ENCODE measurements around the gene PPIB.

PPIB gene

GRCh38 chr15:64182859-64183370 lies 20.1 kb upstream of the PPIB start:
- H3K27me3 ChIP-seq (ENCODE audit: control insufficient read depth in 1 of 2, insufficient read depth in 2 of 2, low read length in 2 of 2) = no peaks in the 10 kb centered on the region
- no peak overlapping the region for H3K27ac ChIP-seq (ENCODE audit: low read depth, low read length)

DNA sequence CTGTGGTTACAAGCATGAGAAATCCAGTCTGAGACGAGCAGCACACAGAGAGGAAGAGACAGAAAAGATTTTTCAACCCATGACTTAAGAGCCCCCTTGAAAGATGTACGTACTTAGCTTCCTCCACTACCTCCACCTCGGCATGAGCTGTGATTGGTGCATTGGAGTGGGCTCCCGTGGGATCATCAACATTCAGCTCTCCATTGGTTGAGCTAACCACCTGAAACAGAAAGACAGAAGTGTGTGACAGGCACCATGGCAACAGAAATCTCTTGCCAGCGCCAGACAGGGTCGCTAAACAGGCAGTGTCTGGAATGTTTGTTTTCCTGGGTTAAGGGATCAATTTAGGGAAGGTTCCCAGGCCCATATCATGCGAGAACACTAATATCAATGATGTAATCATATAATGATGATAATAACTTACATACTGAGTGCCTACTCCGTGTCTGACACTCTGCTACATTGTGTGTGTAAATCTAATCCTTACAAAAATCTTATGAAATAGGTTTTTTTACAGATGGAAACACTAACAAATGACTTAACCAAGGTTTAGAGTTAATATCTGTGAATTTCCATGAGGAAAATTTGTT lies 17.5 kb upstream of the PPIB start:
- Histone ChIP-seq H3K4me1 (ENCODE audit: insufficient read depth, low read length) (no peaks in the 10 kb centered on the region), H3K27ac (ENCODE audit: low read depth, low read length) (no peak overlapping the region), H3K9me3 (ENCODE audit: low read length) (no peaks in the 10 kb centered on the region), H3K9ac (ENCODE audit: low read length) (no peak overlapping the region), H3K4me3 (ENCODE audit: low read depth in 1 of 2, low read length in 2 of 2) (no peak overlapping the region), H3K36me3 (ENCODE audit: insufficient read depth, low read length) (peaks cover 27% of the 10 kb centered on the region), H3K27me3 (ENCODE audit: control insufficient read depth in 1 of 2, insufficient read depth in 2 of 2, low read length in 2 of 2) (no peaks in the 10 kb centered on the region)

More at GRCh38 chr15:64182859-64183370, 20.1 kb upstream of the PPIB start:
- Histone ChIP-seq H3K9me3 (ENCODE audit: low read length) (no peaks in the 10 kb centered on the region), H3K9ac (ENCODE audit: low read length) (no peak overlapping the region), H3K36me3 (ENCODE audit: insufficient read depth, low read length) (peaks cover 26% of the 10 kb centered on the region), H3K4me1 (ENCODE audit: insufficient read depth, low read length) (no peaks in the 10 kb centered on the region), H3K4me3 (ENCODE audit: low read depth in 1 of 2, low read length in 2 of 2) (no peak overlapping the region)

- no peaks in the 10 kb centered on the region for H3K9me3 ChIP-seq (ENCODE audit: low read length)
- peaks cover 16% of the 10 kb centered on the region for H3K4me1 ChIP-seq (ENCODE audit: insufficient read depth, low read length)
- H3K9ac ChIP-seq (ENCODE audit: low read length) = no peak overlapping the region
- H3K4me3 ChIP-seq (ENCODE audit: low read depth in 1 of 2, low read length in 2 of 2) = no peak overlapping the region
- no peak overlapping the region for H3K27ac ChIP-seq (ENCODE audit: low read depth, low read length)
- no peaks in the 10 kb centered on the region for H3K27me3 ChIP-seq (ENCODE audit: control insufficient read depth in 1 of 2, insufficient read depth in 2 of 2, low read length in 2 of 2)
- peaks cover 9% of the 10 kb centered on the region for H3K36me3 ChIP-seq (ENCODE audit: insufficient read depth, low read length)
Measured at GRCh38 chr15:64166102-64166890, 3.5 kb upstream of the PPIB start.

DNA sequence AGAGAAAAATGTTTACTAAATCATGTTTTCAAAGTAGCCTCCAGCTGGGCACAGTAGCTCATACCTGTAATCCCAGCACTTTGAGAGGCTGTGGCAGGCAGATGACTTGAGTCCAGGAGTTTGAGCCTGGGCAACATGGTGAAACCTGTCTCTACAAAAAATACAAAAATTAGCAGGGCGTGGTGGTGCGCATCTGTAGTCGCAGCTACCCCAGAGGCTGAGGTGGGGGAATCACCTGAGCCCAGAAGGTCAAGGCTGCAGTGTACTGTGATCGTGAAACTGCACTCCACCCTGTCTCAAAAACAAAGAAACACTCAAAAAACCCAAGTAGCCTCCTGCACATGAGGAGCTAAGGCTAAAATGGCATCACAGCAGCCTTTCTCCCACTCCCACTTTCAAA lies 1.6 kb upstream of the PPIB start:
- no peak overlapping the region for H3K9ac ChIP-seq (ENCODE audit: low read length)
- H3K36me3 ChIP-seq (ENCODE audit: insufficient read depth, low read length) = peaks cover 13% of the 10 kb centered on the region
- H3K4me3 ChIP-seq (ENCODE audit: low read depth in 1 of 2, low read length in 2 of 2) = no peak overlapping the region
- peaks cover 25% of the 10 kb centered on the region for H3K4me1 ChIP-seq (ENCODE audit: insufficient read depth, low read length)
- H3K27me3 ChIP-seq (ENCODE audit: control insufficient read depth in 1 of 2, insufficient read depth in 2 of 2, low read length in 2 of 2) = no peaks in the 10 kb centered on the region
- no peaks in the 10 kb centered on the region for H3K9me3 ChIP-seq (ENCODE audit: low read length)
- H3K27ac ChIP-seq (ENCODE audit: low read depth, low read length) = no peak overlapping the region

DNA sequence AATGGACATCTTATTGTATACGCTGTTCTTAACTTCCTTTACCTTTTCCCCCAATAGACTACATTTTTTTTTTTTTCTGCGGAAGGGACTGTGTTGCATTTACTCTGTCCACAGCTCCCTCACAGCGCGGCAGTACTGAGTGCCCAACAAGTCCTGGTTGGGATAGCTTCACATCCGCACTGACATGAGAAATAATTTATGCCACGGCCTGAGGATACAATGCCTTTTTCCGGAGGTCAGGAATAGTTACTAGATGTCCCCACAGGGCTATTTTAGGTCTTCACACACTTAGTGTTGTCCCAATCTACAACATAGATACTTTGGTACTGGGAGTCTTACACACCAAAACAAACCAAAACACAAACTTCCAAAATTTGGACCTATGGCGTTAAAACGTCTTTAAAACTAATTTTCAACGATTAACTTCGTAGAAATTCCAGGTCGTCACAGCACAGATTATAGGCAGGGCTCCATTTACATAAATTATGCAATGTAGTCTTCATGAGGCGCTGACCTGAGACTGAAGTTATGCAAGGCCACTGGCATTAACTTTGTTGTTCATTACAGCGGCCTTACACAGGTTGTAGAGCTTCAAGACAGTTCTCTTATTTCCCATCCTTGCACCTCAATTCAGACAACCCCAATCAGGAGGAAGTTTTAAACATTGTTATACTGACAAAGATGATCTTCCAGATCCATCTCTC lies 989 bp upstream of the PPIB start:
- Histone ChIP-seq H3K27me3 (ENCODE audit: control insufficient read depth in 1 of 2, insufficient read depth in 2 of 2, low read length in 2 of 2) (no peaks in the 10 kb centered on the region), H3K4me3 (ENCODE audit: low read depth in 1 of 2, low read length in 2 of 2) (peak overlapping the region; percentile 42 to 62), H3K4me1 (ENCODE audit: insufficient read depth, low read length) (peaks cover 26% of the 10 kb centered on the region), H3K36me3 (ENCODE audit: insufficient read depth, low read length) (peaks cover 19% of the 10 kb centered on the region), H3K9me3 (ENCODE audit: low read length) (no peaks in the 10 kb centered on the region), H3K9ac (ENCODE audit: low read length) (peak overlapping the region; percentile 25), H3K27ac (ENCODE audit: low read depth, low read length) (peak overlapping the region; percentile 87)

DNA sequence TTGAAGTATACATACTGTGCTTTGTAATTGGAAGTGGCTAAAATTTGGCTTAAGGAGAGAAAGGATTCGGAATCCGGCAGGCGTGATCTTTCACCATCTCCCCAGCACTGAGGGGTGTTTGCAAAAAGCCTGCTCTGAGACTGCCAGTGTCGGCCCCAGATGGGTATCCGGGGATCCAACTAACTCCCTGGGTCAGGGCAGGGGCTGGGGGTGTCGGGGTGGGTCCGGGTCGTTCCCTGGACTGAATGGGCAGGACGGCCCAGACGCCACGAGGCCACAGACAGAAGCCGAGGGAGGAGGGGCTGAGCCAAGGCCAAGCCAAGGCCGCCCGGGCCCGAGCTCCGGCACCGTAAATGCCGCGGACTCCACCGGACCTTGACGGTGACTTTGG lies 349 bp downstream of the PPIB start:
- H3K27me3 ChIP-seq (ENCODE audit: control insufficient read depth in 1 of 2, insufficient read depth in 2 of 2, low read length in 2 of 2) = no peaks in the 10 kb centered on the region
- peak overlapping the region; percentile 50 for H3K9ac ChIP-seq (ENCODE audit: low read length)
- H3K4me1 ChIP-seq (ENCODE audit: insufficient read depth, low read length) = peaks cover 29% of the 10 kb centered on the region
- H3K27ac ChIP-seq (ENCODE audit: low read depth, low read length) = peak overlapping the region; percentile 88
- peaks cover 33% of the 10 kb centered on the region for H3K36me3 ChIP-seq (ENCODE audit: insufficient read depth, low read length)
- peak overlapping the region; percentile 75 to 88 for H3K4me3 ChIP-seq (ENCODE audit: low read depth in 1 of 2, low read length in 2 of 2)
- no peaks in the 10 kb centered on the region for H3K9me3 ChIP-seq (ENCODE audit: low read length)

DNA sequence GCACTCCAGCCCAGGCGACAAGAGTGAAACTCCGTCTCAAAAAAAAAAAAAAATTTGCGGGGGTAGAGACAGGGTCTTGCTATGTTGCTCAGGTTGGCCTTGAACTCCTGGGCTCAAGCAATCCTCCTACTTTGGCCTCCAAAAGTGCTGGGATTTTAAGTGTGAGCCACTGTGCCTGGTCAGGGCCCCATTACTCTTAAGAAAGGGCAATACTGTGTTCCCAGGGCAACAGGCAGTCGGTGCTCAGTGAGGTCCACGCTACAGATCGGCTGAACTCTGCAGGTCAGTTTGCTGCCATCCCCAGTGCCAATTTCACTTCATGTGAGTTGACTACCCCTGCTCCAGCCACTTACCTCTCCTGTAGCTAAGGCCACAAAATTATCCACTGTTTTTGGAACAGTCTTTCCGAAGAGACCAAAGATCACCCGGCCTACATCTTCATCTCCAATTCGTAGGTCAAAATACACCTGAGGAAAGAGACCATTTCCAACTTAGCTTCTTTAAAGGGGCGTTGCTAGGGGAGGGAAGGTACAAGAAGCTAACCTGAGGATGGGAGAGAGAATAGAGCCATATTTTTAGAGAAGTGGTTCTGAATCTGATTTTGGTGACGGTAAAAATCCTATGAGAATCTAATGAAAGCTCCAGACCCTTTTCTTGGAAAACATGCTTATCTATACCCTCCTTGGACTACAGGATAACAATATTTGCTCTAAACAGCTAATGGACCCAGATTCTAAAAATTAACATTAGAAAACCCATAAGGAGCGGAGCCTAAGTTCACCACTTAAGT lies 939 bp downstream of the PPIB start:
- Histone ChIP-seq H3K9ac (ENCODE audit: low read length) (peak overlapping the region; percentile 50), H3K9me3 (ENCODE audit: low read length) (no peaks in the 10 kb centered on the region)

DNA sequence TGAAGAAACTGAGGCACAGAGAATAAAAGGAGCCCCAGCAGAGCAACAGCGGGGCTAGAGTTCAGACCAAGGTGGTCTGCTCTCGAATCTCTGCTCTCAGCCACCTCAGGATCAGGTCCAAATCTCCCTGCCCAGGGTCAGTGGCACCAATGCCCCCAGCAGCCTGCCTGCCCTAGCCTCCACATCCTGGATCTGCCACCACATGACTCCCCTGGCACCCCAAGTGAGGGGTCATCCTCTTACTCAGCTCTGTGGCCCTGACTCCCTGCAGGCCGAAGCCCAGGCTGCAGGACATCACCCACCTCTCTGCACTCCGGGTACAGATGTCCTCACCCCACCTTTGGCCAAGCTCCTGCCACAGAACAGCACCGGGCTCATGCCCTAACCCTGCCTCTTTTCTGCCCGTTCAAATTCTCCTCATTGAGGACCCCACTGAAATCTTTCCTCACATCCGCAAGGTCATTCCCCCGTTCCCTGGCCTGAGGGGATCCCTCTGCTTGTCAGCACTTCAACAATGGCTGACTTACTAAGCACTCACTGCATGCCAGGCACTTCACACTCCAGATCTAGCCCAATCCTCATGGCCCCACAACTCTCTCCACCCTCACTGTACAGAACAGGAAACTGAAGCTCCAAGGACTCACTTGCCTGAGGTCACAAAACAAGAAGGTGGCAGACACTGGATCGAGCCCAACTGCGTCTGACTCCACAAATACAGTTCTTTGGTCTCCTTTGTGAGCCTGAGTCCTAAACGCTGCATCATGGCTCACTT lies 4.3 kb downstream of the PPIB start:
- H3K4me3 ChIP-seq (ENCODE audit: low read depth in 1 of 2, low read length in 2 of 2) = no peak overlapping the region
- no peaks in the 10 kb centered on the region for H3K9me3 ChIP-seq (ENCODE audit: low read length)
- no peaks in the 10 kb centered on the region for H3K27me3 ChIP-seq (ENCODE audit: control insufficient read depth in 1 of 2, insufficient read depth in 2 of 2, low read length in 2 of 2)
- peaks cover 31% of the 10 kb centered on the region for H3K4me1 ChIP-seq (ENCODE audit: insufficient read depth, low read length)
- H3K36me3 ChIP-seq (ENCODE audit: insufficient read depth, low read length) = peaks cover 65% of the 10 kb centered on the region
- H3K9ac ChIP-seq (ENCODE audit: low read length) = no peak overlapping the region
- no peak overlapping the region for H3K27ac ChIP-seq (ENCODE audit: low read depth, low read length)

More for the DNA sequence above, 939 bp downstream of the PPIB start:
- Histone ChIP-seq H3K27ac (ENCODE audit: low read depth, low read length) (peak overlapping the region; percentile 88), H3K4me3 (ENCODE audit: low read depth in 1 of 2, low read length in 2 of 2) (peak overlapping the region; percentile 75 to 88), H3K4me1 (ENCODE audit: insufficient read depth, low read length) (peaks cover 29% of the 10 kb centered on the region), H3K27me3 (ENCODE audit: control insufficient read depth in 1 of 2, insufficient read depth in 2 of 2, low read length in 2 of 2) (no peaks in the 10 kb centered on the region), H3K36me3 (ENCODE audit: insufficient read depth, low read length) (peaks cover 39% of the 10 kb centered on the region)

GRCh38 chr15:64157599-64158125 lies 5.2 kb downstream of the PPIB start:
- H3K27me3 ChIP-seq (ENCODE audit: control insufficient read depth in 1 of 2, insufficient read depth in 2 of 2, low read length in 2 of 2) = peaks cover 4 to 7% of the 10 kb centered on the region in 2 donors
- H3K9me3 ChIP-seq (ENCODE audit: low read length) = no peaks in the 10 kb centered on the region
- H3K9ac ChIP-seq (ENCODE audit: low read length) = no peak overlapping the region
- H3K4me1 ChIP-seq (ENCODE audit: insufficient read depth, low read length) = peaks cover 37% of the 10 kb centered on the region
- H3K27ac ChIP-seq (ENCODE audit: low read depth, low read length) = no peak overlapping the region
- no peak overlapping the region for H3K4me3 ChIP-seq (ENCODE audit: low read depth in 1 of 2, low read length in 2 of 2)
- H3K36me3 ChIP-seq (ENCODE audit: insufficient read depth, low read length) = peaks cover 65% of the 10 kb centered on the region

- H3K4me1 ChIP-seq (ENCODE audit: insufficient read depth, low read length) = peaks cover 31% of the 10 kb centered on the region
- H3K27ac ChIP-seq (ENCODE audit: low read depth, low read length) = no peak overlapping the region
- H3K9me3 ChIP-seq (ENCODE audit: low read length) = no peaks in the 10 kb centered on the region
- H3K9ac ChIP-seq (ENCODE audit: low read length) = no peak overlapping the region
- H3K36me3 ChIP-seq (ENCODE audit: insufficient read depth, low read length) = peaks cover 63% of the 10 kb centered on the region
- H3K27me3 ChIP-seq (ENCODE audit: control insufficient read depth in 1 of 2, insufficient read depth in 2 of 2, low read length in 2 of 2) = peaks cover 9 to 16% of the 10 kb centered on the region in 2 donors
- H3K4me3 ChIP-seq (ENCODE audit: low read depth in 1 of 2, low read length in 2 of 2) = no peak overlapping the region
Measured at GRCh38 chr15:64156652-64157331, 6.0 kb downstream of the PPIB start.

Data from muscle layer of colon (tissue), 2 donors.